BJ (cell line): ENCODE results near the gene DCDC1. TPM values are rescaled to one million over a fixed set of nuclear protein-coding genes. Genes with fewer than 3 reads are reported as not detected.

Experiments
- CTCF ChIA-PET: fragments of 350-600 bp; formaldehyde crosslinking; extraction: SDS; loops from one replicate; lab custom pipeline; 2021; ENCODE audit warnings: antibody characterized with exemption, inconsistent platforms; lab: Yijun Ruan, JAX
- POLR2A ChIA-PET: fragments of 300-600 bp; sonication (Branson Sonifier 250); formaldehyde crosslinking; extraction: SDS; loops from one replicate; lab custom pipeline; 2021; ENCODE audit warnings: antibody characterized with exemption; lab: Charles Lee
- DNase-seq: peaks from one replicate; pipeline ENCODE4 v3.0.0-alpha.2; 2011; ENCODE audit warnings: low read depth
- H3K27me3 ChIP-seq: 2 replicates; pipeline ENCODE4 v1.6.0; 2011; ENCODE audit warnings: low read length; ENCODE audit not compliant: control insufficient read depth, insufficient read depth
- H3K36me3 ChIP-seq: 2 replicates; pipeline ENCODE4 v1.5.1; 2011; ENCODE audit warnings: low read length; ENCODE audit not compliant: control insufficient read depth, insufficient read depth
- H3K4me3 ChIP-seq: 2 replicates; pipeline ENCODE4 v1.5.1; 2011; ENCODE audit warnings: low read depth, mild to moderate bottlenecking, control low read depth, low read length
- polyA plus RNA-seq: library from polyadenylated mRNA; depleted of rRNA; stranded (reverse); fragments of >200 nt; gene quantifications from 2 replicates; pipeline ENCODE4 v1.2.3, GENCODE V29; 2011
- TF ChIP-seq, protein P1 (sequence below): IDR thresholded peaks from 2 replicates; pipeline ENCODE4 v1.5.1; 2011; ENCODE audit warnings: low read depth, mild to moderate bottlenecking, control low read depth, inconsistent platforms, low read length, moderate library complexity; ENCODE audit not compliant: insufficient read depth

The DCDC1 gene
- polyA plus RNA-seq, 1 experiment: not detected

DNA sequence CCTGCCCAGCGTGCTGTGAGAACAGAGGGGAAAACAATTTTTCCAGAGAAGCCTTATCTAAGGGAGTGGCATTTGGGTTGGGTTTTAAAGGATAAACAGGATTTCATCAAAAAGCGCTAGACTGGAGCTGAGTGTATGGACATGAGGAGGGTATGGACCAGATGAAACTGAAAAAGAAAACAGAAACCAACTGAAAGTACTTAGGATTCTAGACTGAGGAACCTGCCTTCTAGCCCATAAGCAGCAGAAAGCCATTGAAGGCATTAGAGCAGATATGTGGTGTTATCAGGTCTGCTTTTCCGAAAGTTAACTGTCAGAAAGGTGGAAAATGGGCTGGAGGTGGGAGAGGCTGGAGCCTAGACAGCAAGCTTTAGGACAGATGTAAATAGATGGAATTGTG is 443.4 kb downstream of the DCDC1 start:
- ChIA-PET CTCF (interaction anchor here (1.1 to 2.2 kb wide), 2 partner anchors 9 to 67 kb away, joined by 3 to 6 read pairs; no protein-coding TSS in a partner anchor), POLR2A (no interaction called here)
- no peak overlapping the region for H3K4me3 ChIP-seq
- no peaks in the 10 kb centered on the region for H3K36me3 ChIP-seq
- TF ChIP-seq, protein P1, sequence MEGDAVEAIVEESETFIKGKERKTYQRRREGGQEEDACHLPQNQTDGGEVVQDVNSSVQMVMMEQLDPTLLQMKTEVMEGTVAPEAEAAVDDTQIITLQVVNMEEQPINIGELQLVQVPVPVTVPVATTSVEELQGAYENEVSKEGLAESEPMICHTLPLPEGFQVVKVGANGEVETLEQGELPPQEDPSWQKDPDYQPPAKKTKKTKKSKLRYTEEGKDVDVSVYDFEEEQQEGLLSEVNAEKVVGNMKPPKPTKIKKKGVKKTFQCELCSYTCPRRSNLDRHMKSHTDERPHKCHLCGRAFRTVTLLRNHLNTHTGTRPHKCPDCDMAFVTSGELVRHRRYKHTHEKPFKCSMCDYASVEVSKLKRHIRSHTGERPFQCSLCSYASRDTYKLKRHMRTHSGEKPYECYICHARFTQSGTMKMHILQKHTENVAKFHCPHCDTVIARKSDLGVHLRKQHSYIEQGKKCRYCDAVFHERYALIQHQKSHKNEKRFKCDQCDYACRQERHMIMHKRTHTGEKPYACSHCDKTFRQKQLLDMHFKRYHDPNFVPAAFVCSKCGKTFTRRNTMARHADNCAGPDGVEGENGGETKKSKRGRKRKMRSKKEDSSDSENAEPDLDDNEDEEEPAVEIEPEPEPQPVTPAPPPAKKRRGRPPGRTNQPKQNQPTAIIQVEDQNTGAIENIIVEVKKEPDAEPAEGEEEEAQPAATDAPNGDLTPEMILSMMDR: no peak
- DNase-seq: no peak
- H3K27me3 ChIP-seq: no peaks in the 10 kb centered on the region

DNA sequence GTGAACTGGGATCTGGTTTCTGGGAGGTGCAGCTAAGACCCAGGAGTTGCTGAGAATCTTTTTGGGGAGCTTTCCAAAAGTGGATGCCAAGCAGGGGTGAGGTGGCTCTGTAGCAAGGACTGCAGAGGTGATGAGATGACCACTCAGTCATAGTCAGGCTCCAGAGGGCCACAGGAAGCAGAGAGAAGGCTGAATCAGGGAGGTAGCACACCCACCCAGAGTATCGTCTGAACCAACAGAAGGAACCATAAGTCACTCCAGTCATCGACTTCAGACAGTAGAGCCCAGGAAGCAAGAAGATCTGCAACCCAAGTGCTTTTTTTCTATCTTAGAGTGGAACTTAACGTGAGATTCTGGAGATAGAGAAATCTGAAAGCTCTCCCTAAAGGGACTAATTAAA is 447.7 kb downstream of the DCDC1 start:
- no peak overlapping the region for H3K4me3 ChIP-seq
- ChIA-PET POLR2A (no interaction called here), CTCF (interaction anchor here (0.6 to 0.8 kb wide), 2 partner anchors 577 to 1486 kb away, joined by 3 read pairs; no protein-coding TSS in a partner anchor)
- H3K36me3 ChIP-seq: no peaks in the 10 kb centered on the region
- TF ChIP-seq, protein P1: no peak
- DNase-seq: no peak
- no peaks in the 10 kb centered on the region for H3K27me3 ChIP-seq

DNA sequence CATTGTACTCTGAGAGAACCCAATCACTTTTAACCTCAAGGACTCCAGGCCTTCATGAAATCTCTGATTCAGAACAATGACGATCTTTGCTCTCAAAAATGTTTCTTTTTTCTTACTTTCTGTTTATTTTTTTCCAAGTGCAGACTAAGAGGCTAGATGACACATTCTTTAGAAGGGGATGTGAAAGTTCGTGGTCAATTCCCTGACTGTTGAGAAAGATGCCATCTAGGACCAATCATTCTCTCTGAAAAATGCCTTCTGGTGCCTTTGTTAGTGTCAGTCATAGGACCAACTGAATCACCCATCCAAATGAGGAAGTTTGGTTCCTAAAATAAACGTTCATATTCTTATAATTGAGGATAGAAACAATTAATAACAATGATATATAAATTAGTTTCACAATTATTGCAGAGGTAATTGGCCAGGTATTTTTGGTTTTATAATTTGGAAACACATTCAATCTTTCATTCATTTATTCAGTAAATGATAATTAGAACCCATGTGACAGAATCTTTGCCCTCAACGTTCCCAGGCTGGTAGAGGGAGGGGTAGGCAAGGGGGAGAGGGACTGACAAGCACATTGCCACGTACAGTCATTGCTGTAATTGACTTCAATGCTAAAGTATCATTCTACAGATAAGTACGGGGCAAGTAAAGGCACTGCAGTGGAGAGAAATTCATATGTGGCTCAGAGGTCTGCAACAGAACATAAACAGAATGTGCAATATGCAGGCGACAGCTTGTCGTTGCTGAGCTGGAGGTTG is 450.0 kb downstream of the DCDC1 start:
- ChIA-PET POLR2A (no interaction called here), CTCF (no interaction called here)
- no peak overlapping the region for H3K4me3 ChIP-seq
- H3K36me3 ChIP-seq: no peaks in the 10 kb centered on the region
- TF ChIP-seq, protein P1: no peak
- DNase-seq: no peak
- H3K27me3 ChIP-seq: no peaks in the 10 kb centered on the region

DNA sequence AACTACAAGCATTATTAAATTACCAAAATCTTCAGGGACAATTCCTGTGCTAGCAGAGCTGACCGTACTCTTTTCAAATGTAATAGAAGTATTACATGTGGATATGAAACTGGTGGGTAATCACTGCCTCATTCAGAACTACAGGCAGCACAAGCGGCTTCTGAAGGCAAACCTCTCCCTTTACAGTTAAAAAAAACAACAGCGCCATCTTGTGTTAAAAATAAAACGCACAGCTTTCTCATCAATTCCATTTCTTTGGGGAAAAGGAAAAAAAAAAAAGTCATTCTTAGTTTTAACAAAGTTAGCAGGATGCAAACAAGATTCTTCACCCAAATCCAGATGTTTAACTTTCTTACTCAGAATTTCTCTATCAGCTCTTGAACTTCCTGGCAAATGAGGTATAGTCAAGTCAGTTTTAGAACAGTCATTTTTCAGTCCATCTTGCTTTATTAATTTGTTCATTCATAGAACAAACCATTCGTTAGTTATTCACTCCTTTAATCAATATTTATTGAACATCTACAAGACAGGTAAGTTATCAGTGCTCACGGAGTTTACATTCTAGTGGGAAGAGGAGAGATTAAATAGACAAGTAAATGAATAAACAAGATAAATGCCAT is 451.6 kb downstream of the DCDC1 start:
- ChIA-PET CTCF (interaction anchor here (0.5 to 2.0 kb wide), 8 partner anchors 8 to 1070 kb away, joined by 3 to 6 read pairs (median 4); no protein-coding TSS in a partner anchor), POLR2A (no interaction called here)
- no peak overlapping the region for H3K4me3 ChIP-seq
- no peak for DNase-seq
- no peaks in the 10 kb centered on the region for H3K36me3 ChIP-seq
- H3K27me3 ChIP-seq: no peaks in the 10 kb centered on the region
- TF ChIP-seq, protein P1: peak; percentile 55

DNA sequence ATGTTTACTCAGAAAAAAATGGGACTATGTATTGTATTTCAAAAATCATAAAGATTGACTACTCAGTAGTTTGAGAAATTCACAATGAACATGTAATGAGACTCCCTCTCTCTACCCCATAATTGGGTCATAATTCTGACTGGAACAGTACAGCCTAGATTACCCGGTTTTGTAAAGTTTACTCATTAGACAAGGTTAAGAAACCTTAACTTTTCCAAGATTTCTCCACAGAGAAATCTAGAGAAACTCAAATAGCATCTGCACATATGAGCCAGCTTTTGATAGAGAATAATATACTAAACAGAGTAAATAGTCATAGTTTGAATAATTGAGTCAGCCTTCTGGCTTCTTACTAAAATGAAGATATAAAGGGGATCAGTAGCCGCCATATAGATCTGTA is 452.3 kb downstream of the DCDC1 start:
- ChIA-PET POLR2A (no interaction called here), CTCF (interaction anchor here (0.5 to 2.0 kb wide), 7 partner anchors 9 to 1486 kb away, joined by 3 to 6 read pairs (median 4); no protein-coding TSS in a partner anchor)
- Histone ChIP-seq H3K36me3 (no peaks in the 10 kb centered on the region), H3K27me3 (no peaks in the 10 kb centered on the region), H3K4me3 (no peak overlapping the region)
- DNase-seq: no peak
- TF ChIP-seq, protein P1: no peak
